K562 (cell line): ENCODE measurements around the gene ELP1. TPM values are rescaled to one million over a fixed set of nuclear protein-coding genes. Genes with fewer than 3 reads are reported as not detected.

Source experiments
- ADNP ChIP-seq: fragments of 200-800 bp; sonication (Bioruptor generic); IDR thresholded peaks from 2 replicates; pipeline ENCODE4 v1.6.1; 2016; ENCODE audit warnings: missing genetic modification characterization, missing compliant biosample characterization
- CREBBP ChIP-seq: IDR thresholded peaks from one replicate; pipeline ENCODE4 v1.6.1; 2012; ENCODE audit warnings: low read depth, mild to moderate bottlenecking, control low read depth, inconsistent platforms, low read length
- CREM ChIP-seq: IDR thresholded peaks from 2 replicates; pipeline ENCODE4 v1.6.1; 2014; ENCODE audit warnings: antibody characterized with exemption, low read depth
- DPF2 ChIP-seq: fragments of 450-650 bp; IDR thresholded peaks from 2 replicates; pipeline ENCODE4 v1.6.1; 2016
- IRF2 ChIP-seq: sonication (generic); formaldehyde crosslinking; IDR thresholded peaks from 2 replicates; pipeline ENCODE4 v1.8.1; 2022; ENCODE audit warnings: mild to moderate bottlenecking, missing genetic modification reagents
- NEUROD1 ChIP-seq: fragments of 150-350 bp; IDR thresholded peaks from 2 replicates; pipeline ENCODE4 v1.6.1; 2014; ENCODE audit warnings: borderline replicate concordance, low read length, low read depth; ENCODE audit not compliant: partially characterized antibody
- SMARCB1 ChIP-seq: IDR thresholded peaks from 2 replicates; pipeline ENCODE4 v1.6.1; 2011; ENCODE audit warnings: improper control_type of control experiment, low read depth; ENCODE audit not compliant: insufficient read length
- U2AF1 ChIP-seq: fragments of 200-400 bp; formaldehyde crosslinking; optimal IDR thresholded peaks from 2 replicates; pipeline ENCODE3; 2017; ENCODE audit warnings: mild to moderate bottlenecking, low read depth, low read length, moderate library complexity
- ZNF274 ChIP-seq: IDR thresholded peaks from 2 replicates; pipeline ENCODE4 v1.6.1; 2011; ENCODE audit warnings: low read depth, mild to moderate bottlenecking, low read length, moderate library complexity, borderline replicate concordance
- ZNF79 ChIP-seq: fragments of 250-450 bp; sonication (Bioruptor Pico); IDR thresholded peaks from 2 replicates; pipeline ENCODE4 v1.4.0; 2020; ENCODE audit warnings: low read depth, mild to moderate bottlenecking, moderate library complexity
- polyA plus RNA-seq, 8 experiments: library from polyadenylated mRNA; depleted of rRNA in 4 of 8; stranded (reverse) in 5 of 8; unstranded in 3 of 8; fragments of >200 nt; fragmentation: Nextera tagmentation in 2 of 8; fragmentation: Illumina TruSeq in 1 of 8; extraction: Ambion mirVana in 2 of 8; extraction: Trizol in 1 of 8; gene quantifications; 2 replicates each; pipeline versions ENCODE4 v1.2.1 to v1.2.3, GENCODE V29; 2011 to 2014; ENCODE audit warnings: inconsistent platforms in 1 of 8, missing spikeins in 1 of 8
- total RNA-seq, 7 experiments: library from RNA; depleted of rRNA in 6 of 7; stranded (reverse); fragments of >200 nt in 6 of 7; fragmentation: Illumina TruSeq in 2 of 7; extraction: Trizol in 2 of 7; gene quantifications; 2 replicates each; pipeline versions ENCODE4 v1.2.1 to v1.2.3, GENCODE V29; 2011 to 2021; ENCODE audit warnings: low replicate concordance in 1 of 7
- TF ChIP-seq, protein P1 (sequence below): sonication (generic); formaldehyde crosslinking; IDR thresholded peaks from 2 replicates; pipeline ENCODE4 v1.9.0; 2022; ENCODE audit warnings: mild to moderate bottlenecking, missing genetic modification reagents
- TF ChIP-seq, protein P2 (sequence below): sonication (generic); formaldehyde crosslinking; IDR thresholded peaks from 2 replicates; pipeline ENCODE4 v1.8.0; 2022; ENCODE audit warnings: mild to moderate bottlenecking, missing genetic modification reagents, borderline replicate concordance
- TF ChIP-seq, protein P3 (sequence below): sonication (generic); formaldehyde crosslinking; IDR thresholded peaks from 2 replicates; pipeline ENCODE4 v1.8.1; 2022; ENCODE audit warnings: missing genetic modification reagents
- TF ChIP-seq, protein P4 (sequence below): fragments of 250-450 bp; sonication (Bioruptor Pico); IDR thresholded peaks from 2 replicates; pipeline ENCODE4 v1.5.0; 2021; ENCODE audit warnings: mild to moderate bottlenecking, borderline replicate concordance

Gene ELP1
- total and polyA plus RNA-seq, 9 of the 15 experiments (the other 6 are each of a cell fraction or from before 2014, with no cell fraction given): 17.0 to 48.6 (median 39.7) TPM

DNA sequence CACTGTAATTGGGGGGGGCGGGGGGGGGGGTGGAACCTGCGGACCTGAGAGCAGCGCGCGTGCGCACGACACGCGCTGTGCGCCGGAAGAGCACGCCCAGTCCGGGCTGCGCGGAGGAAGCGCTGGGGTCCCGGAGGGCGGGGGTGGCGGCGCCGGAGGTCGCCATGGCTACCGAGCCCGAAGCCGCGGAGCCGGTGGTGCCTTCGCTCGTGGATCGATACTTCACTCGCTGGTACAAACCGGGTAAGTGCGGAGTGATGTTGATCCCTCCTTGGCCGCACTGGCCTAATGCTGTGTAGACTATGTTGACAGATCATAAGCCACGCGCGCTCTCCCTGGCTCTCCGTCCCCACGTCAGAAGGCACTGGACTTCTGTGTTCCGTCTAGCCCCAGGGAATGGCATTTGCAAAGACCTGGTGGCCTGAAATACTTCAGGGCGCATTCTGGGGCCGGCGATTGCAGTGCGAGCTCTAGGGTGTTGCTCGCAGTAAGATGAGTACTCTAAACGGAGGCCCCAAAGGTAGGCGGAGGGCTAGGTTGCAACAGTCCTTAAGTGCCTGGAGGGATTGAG, 484 bp upstream of the ELP1 start, which contains the start of gene ABITRAM (continued):
- TF ChIP-seq, protein P1, sequence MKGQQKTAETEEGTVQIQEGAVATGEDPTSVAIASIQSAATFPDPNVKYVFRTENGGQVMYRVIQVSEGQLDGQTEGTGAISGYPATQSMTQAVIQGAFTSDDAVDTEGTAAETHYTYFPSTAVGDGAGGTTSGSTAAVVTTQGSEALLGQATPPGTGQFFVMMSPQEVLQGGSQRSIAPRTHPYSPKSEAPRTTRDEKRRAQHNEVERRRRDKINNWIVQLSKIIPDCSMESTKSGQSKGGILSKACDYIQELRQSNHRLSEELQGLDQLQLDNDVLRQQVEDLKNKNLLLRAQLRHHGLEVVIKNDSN (CRISPR knock-in tag): no peak
- TF ChIP-seq ZNF274 (no peak), ZNF79 (CRISPR knock-in tag) (no peak), DPF2 (no peak), IRF2 (CRISPR knock-in tag) (no peak), CREBBP (no peak), NEUROD1 (no peak), U2AF1 (no peak), CREM (no peak), SMARCB1 (no peak), ADNP (tag) (no peak)
- TF ChIP-seq, protein P2, sequence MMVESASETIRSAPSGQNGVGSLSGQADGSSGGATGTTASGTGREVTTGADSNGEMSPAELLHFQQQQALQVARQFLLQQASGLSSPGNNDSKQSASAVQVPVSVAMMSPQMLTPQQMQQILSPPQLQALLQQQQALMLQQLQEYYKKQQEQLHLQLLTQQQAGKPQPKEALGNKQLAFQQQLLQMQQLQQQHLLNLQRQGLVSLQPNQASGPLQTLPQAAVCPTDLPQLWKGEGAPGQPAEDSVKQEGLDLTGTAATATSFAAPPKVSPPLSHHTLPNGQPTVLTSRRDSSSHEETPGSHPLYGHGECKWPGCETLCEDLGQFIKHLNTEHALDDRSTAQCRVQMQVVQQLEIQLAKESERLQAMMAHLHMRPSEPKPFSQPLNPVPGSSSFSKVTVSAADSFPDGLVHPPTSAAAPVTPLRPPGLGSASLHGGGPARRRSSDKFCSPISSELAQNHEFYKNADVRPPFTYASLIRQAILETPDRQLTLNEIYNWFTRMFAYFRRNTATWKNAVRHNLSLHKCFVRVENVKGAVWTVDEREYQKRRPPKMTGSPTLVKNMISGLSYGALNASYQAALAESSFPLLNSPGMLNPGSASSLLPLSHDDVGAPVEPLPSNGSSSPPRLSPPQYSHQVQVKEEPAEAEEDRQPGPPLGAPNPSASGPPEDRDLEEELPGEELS (CRISPR knock-in tag): no peak
- TF ChIP-seq, protein P3, sequence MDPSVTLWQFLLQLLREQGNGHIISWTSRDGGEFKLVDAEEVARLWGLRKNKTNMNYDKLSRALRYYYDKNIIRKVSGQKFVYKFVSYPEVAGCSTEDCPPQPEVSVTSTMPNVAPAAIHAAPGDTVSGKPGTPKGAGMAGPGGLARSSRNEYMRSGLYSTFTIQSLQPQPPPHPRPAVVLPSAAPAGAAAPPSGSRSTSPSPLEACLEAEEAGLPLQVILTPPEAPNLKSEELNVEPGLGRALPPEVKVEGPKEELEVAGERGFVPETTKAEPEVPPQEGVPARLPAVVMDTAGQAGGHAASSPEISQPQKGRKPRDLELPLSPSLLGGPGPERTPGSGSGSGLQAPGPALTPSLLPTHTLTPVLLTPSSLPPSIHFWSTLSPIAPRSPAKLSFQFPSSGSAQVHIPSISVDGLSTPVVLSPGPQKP (CRISPR knock-in tag): no peak
- TF ChIP-seq, protein P4, sequence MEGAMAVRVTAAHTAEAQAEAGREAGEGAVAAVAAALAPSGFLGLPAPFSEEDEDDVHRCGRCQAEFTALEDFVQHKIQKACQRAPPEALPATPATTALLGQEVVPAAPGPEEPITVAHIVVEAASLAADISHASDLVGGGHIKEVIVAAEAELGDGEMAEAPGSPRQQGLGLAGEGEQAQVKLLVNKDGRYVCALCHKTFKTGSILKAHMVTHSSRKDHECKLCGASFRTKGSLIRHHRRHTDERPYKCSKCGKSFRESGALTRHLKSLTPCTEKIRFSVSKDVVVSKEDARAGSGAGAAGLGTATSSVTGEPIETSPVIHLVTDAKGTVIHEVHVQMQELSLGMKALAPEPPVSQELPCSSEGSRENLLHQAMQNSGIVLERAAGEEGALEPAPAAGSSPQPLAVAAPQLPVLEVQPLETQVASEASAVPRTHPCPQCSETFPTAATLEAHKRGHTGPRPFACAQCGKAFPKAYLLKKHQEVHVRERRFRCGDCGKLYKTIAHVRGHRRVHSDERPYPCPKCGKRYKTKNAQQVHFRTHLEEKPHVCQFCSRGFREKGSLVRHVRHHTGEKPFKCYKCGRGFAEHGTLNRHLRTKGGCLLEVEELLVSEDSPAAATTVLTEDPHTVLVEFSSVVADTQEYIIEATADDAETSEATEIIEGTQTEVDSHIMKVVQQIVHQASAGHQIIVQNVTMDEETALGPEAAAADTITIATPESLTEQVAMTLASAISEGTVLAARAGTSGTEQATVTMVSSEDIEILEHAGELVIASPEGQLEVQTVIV (CRISPR knock-in tag): no peak
